ENCODE measurements around the gene SH3RF3. TPM values are rescaled to one million over a fixed set of nuclear protein-coding genes. Genes with fewer than 3 reads are reported as not detected.

The SH3RF3 gene
- total RNA-seq, 3 donors from 2014 or later (not counting 1 experiment from before 2014, with no cell fraction given): 0.23 to 0.61 (median 0.34) TPM

GRCh38 chr2:109212836-109213563, 84.0 kb downstream of the SH3RF3 start:
- Mint-ChIP-seq H3K27ac (peak overlapping the region; percentile 86 to 89), H3K9me3 (no peaks in the 10 kb centered on the region), H3K4me3 (peak overlapping the region; percentile 89), H3K36me3 (peaks cover 7% of the 10 kb centered on the region), H3K27me3 (ENCODE audit: low read depth in 2 of 2) (peaks cover 33 to 79% of the 10 kb centered on the region in 2 donors), H3K4me1 (peaks cover 72 to 73% of the 10 kb centered on the region in 2 donors)
- H3K9me3 ChIP-seq (ENCODE audit: control insufficient read depth, insufficient read depth, low read length): no peaks in the 10 kb centered on the region
- no peak for TF ChIP-seq CTCF (IDR thresholded peaks at IDR 0.05)
- WGBS (ENCODE audit: insufficient coverage): 90% methylated on average over 7 of the region's 10 CpGs
- H3K36me3 ChIP-seq (ENCODE audit: control insufficient read depth, insufficient read depth, low read length): no peaks in the 10 kb centered on the region
- intact Hi-C loops (cut with micrococcal nuclease): no loop called here
- peaks cover 29% of the 10 kb centered on the region for H3K27me3 ChIP-seq (ENCODE audit: control insufficient read depth, insufficient read depth, low read length)
- H3K4me1 ChIP-seq (ENCODE audit: control insufficient read depth, insufficient read depth, low read length): peaks cover 57% of the 10 kb centered on the region
- DNase-seq: no peak
- H3K27ac ChIP-seq (ENCODE audit: low read length): peak overlapping the region; percentile 24
- no peak overlapping the region for H3K4me3 ChIP-seq (ENCODE audit: low read length)
- no peak for ATAC-seq

- peaks cover 33 to 79% of the 10 kb centered on the region in 2 donors for H3K27me3 Mint-ChIP-seq (ENCODE audit: low read depth in 2 of 2)
- Histone ChIP-seq H3K27me3 (ENCODE audit: control insufficient read depth, insufficient read depth, low read length) (peaks cover 31% of the 10 kb centered on the region), H3K36me3 (ENCODE audit: control insufficient read depth, insufficient read depth, low read length) (no peaks in the 10 kb centered on the region), H3K27ac (ENCODE audit: low read length) (peak overlapping the region; percentile 24), H3K4me1 (ENCODE audit: control insufficient read depth, insufficient read depth, low read length) (peaks cover 63% of the 10 kb centered on the region), H3K4me3 (ENCODE audit: low read length) (no peak overlapping the region), H3K9me3 (ENCODE audit: control insufficient read depth, insufficient read depth, low read length) (no peaks in the 10 kb centered on the region)
- ATAC-seq (peak; percentile 78 to 83 (median 79)), DNase-seq (peak; percentile 57 to 81)
- peaks cover 80 to 81% of the 10 kb centered on the region in 2 donors for H3K4me1 Mint-ChIP-seq
- peaks cover 7% of the 10 kb centered on the region for H3K36me3 Mint-ChIP-seq
- peak overlapping the region; percentile 89 for H3K4me3 Mint-ChIP-seq
- WGBS (ENCODE audit: insufficient coverage): 1% methylated on average over 14 of the region's 16 CpGs
- H3K27ac Mint-ChIP-seq: peak overlapping the region; percentile 86 to 89
- intact Hi-C loops (cut with micrococcal nuclease): no loop called here
- H3K9me3 Mint-ChIP-seq: no peaks in the 10 kb centered on the region
- no peak for TF ChIP-seq CTCF (IDR thresholded peaks at IDR 0.05)
These were observed 84.8 kb downstream of the SH3RF3 start for GRCh38 chr2:109213646-109214433.

GRCh38 chr2:109214651-109215371, 85.8 kb downstream of the SH3RF3 start:
- peaks cover 37 to 77% of the 10 kb centered on the region in 2 donors for H3K27me3 Mint-ChIP-seq (ENCODE audit: low read depth in 2 of 2)
- Histone ChIP-seq H3K27ac (ENCODE audit: low read length) (no peak overlapping the region), H3K4me1 (ENCODE audit: control insufficient read depth, insufficient read depth, low read length) (peaks cover 63% of the 10 kb centered on the region), H3K36me3 (ENCODE audit: control insufficient read depth, insufficient read depth, low read length) (no peaks in the 10 kb centered on the region), H3K4me3 (ENCODE audit: low read length) (no peak overlapping the region), H3K27me3 (ENCODE audit: control insufficient read depth, insufficient read depth, low read length) (peaks cover 35% of the 10 kb centered on the region), H3K9me3 (ENCODE audit: control insufficient read depth, insufficient read depth, low read length) (no peaks in the 10 kb centered on the region)
- intact Hi-C loops (cut with micrococcal nuclease): no loop called here
- peaks cover 83 to 87% of the 10 kb centered on the region in 2 donors for H3K4me1 Mint-ChIP-seq
- H3K27ac Mint-ChIP-seq: peak overlapping the region; percentile 86 to 89
- H3K4me3 Mint-ChIP-seq: peak overlapping the region; percentile 89
- ATAC-seq (no peak), DNase-seq (no peak)
- TF ChIP-seq CTCF (IDR thresholded peaks at IDR 0.05): no peak
- WGBS (ENCODE audit: insufficient coverage): 63% methylated on average over 11 of the region's 11 CpGs
- H3K9me3 Mint-ChIP-seq: no peaks in the 10 kb centered on the region
- H3K36me3 Mint-ChIP-seq: peaks cover 7% of the 10 kb centered on the region
